ENCODE results near the gene SLC43A2. TPM values are rescaled to one million over a fixed set of nuclear protein-coding genes. Genes with fewer than 3 reads are reported as not detected.
A peak's percentile ranks its signal among the peaks of the same experiment; 100 is the strongest.

Gene SLC43A2
- total RNA-seq, 1 donor from 2014 or later, result 39.9 TPM

GRCh38 chr17:1648963-1649843 lies 20.6 kb upstream of the SLC43A2 start:
- H3K9me3 ChIP-seq, result no peaks in the 10 kb centered on the region
- H3K36me3 ChIP-seq, result peaks cover 40% of the 10 kb centered on the region
- H3K4me3 ChIP-seq, result peak overlapping the region; percentile 77
- H3K4me1 ChIP-seq, result peaks cover 54% of the 10 kb centered on the region
- H3K27me3 ChIP-seq, result no peaks in the 10 kb centered on the region
- TF ChIP-seq CTCF (IDR thresholded peaks at IDR 0.05), result peak; percentile 77
- peak; percentile 78 for ATAC-seq
- intact Hi-C loops (cut with DNase I), result no loop called here
- H3K27ac ChIP-seq, result peak overlapping the region; percentile 96
- peak; percentile 98 for DNase-seq

GRCh38 chr17:1648173-1648962 lies 19.7 kb upstream of the SLC43A2 start:
- Histone ChIP-seq H3K27ac (peak overlapping the region; percentile 84), H3K9me3 (no peaks in the 10 kb centered on the region), H3K4me1 (peaks cover 60% of the 10 kb centered on the region), H3K36me3 (peaks cover 32% of the 10 kb centered on the region), H3K4me3 (peak overlapping the region; percentile 77), H3K27me3 (no peaks in the 10 kb centered on the region)
- DNase-seq (peak; percentile 87), ATAC-seq (peak; percentile 2)
- TF ChIP-seq CTCF (IDR thresholded peaks at IDR 0.05), result no peak
- intact Hi-C loops (cut with DNase I), result no loop called here

DNA sequence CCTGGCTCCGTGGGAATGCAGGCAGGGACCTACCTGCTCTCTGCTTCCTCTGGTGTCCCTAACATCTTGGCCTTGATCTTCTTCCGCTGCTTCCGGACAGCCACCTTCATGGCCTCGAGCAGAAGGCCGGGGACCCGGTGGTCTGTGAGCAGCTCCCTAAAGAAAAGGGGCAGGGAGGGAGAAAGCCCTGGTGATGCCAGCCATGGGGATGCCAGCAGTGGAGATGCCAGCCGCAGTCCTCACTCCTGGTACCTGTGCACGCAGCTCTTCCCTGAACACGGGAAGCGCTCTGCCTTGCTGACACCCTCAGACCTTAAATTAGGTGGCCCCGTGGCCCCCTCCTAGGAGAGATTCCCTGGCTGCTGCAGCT lies 19.2 kb upstream of the SLC43A2 start:
- no peak for TF ChIP-seq CTCF (IDR thresholded peaks at IDR 0.05)
- ATAC-seq, result no peak
- Histone ChIP-seq H3K9me3 (no peaks in the 10 kb centered on the region), H3K36me3 (peaks cover 26% of the 10 kb centered on the region), H3K27ac (peak overlapping the region; percentile 84), H3K4me1 (peaks cover 60% of the 10 kb centered on the region), H3K4me3 (peak overlapping the region; percentile 77), H3K27me3 (no peaks in the 10 kb centered on the region)
- no peak for DNase-seq
- intact Hi-C loops (cut with DNase I), result no loop called here

- no peak for TF ChIP-seq CTCF (IDR thresholded peaks at IDR 0.05)
- Histone ChIP-seq H3K4me3 (peak overlapping the region; percentile 51), H3K27me3 (no peaks in the 10 kb centered on the region), H3K4me1 (peaks cover 60% of the 10 kb centered on the region), H3K36me3 (peaks cover 12% of the 10 kb centered on the region), H3K9me3 (no peaks in the 10 kb centered on the region), H3K27ac (peak overlapping the region; percentile 84)
- no peak for DNase-seq
- ATAC-seq, result no peak
- intact Hi-C loops (cut with DNase I), result no loop called here
Measured at GRCh38 chr17:1646199-1646875, 17.7 kb upstream of the SLC43A2 start.
